RKO (cell line): ENCODE measurements around the gene RSBN1L.
"Not testable (repeated sequence)": the region's sequence is repeated elsewhere in the genome, so short reads cannot be mapped to it uniquely, and the experiment has no call there.

Experiments
- DNase-seq: peaks from one replicate; pipeline ENCODE4 v3.0.0-alpha.2; 2016; ENCODE audit warnings: low spot score

Gene RSBN1L

DNA sequence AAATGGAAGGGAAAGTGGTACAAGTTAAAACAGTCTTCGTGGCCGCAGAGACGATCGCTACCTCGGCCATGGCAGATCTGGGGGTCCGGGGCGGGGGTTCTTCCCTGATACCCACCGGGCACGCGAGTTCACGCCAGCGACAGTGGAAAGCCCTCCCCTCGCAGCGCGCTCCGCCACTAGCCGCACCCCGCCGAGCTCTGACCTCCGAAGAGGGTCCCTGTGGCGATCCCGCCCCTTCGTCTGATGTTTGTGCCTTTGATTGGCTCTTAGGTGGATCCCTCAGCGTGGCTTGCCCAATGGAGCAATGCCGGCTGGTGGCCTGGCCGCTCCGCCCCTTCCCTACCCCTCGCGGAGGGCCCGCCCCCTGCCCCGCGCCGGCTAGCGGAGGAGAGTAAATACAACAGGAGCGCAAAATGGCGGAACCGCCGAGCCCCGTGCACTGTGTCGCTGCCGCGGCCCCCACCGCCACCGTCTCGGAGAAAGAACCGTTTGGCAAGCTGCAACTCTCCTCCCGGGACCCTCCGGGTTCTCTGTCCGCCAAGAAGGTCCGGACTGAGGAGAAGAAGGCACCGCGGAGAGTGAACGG is at the start of gene RSBN1L:
RSBN1L (plus strand) TSS at position 403 of the 586 bp plus-strand sequence; CDS start at position 414, 11 bp downstream.
- peak; percentile 98 for DNase-seq

DNA sequence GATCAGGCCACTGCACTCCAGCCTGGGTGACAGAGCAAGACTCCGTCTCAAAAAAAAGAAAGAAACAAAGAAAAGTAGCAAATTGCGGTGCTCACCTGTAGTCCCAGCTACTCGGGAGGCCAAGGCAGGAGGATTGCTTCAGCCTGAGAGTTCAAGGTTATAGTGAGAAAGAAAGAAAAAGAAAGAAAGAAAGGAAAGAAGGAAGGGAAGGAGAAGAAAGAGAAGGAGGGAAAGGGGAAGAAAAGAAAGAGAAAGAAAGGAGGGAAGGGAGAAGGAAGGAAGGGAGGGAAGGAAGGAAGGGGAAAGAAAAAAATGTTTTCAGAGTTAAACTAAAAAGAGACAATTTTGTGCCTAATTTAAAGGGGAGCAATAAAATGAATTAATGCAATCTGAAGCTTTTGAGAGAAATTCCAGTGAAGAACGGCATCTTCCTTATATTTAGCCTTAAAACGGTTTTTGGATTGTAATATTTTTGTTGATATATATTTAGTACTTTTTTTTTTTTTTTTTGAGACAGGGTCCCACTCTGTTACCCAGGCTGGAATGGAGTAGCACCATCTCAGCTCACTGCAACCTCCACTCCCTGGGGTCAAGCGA is 47.4 kb upstream of the RSBN1L start:
- no peak for DNase-seq

DNA sequence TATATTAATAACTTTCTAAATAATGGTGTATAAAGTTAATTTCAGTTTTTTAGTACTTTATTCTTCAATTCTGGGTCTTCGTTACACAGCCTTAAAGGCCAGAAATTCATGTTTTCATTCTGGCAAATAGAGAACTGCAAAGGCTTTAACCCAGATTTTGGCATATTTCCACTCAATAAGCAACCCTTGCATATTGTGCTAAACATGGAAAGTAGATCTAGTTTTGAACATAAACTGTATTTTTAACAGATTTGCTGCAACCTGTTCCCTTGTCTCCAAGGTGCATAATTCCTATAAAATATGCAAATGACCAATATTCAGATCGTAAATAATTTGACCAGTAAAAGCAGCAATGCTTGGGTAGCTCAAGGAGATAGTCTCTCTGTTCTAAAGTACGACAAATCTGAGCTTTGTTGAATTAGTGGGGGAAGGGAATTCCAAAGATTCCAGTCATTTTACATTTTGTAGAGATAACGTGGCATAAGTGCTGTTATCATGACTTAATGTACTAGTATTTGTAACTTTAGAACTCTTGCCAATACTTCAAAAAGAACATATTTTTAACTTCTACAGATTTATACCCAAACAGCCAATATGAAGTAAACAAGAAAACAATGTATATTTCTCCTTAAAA is 46.4 kb upstream of the RSBN1L start:
- DNase-seq, result no peak

GRCh38 chr7:77651575-77652162 is 44.6 kb upstream of the RSBN1L start:
- DNase-seq, result peak; percentile 60

DNA sequence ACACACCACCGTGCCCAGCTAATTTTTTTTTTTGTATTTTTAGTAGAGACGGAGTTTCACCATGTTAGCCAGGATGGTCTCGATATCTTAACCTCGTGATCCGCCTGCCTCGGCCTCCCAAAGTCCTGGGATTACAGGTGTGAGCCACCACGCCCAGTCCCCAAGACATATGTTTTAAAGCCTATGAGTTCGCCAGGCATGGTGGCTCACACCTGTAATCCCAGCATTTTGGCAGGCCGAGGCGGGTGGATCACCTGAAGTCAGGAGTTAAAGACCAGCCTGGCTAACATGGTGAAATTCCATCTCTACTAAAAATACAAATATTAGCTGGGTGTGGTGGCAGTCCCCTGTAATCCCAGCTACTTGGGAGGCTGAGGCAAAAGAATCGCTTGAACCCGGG is 43.4 kb upstream of the RSBN1L start:
- not testable (repeated sequence) for DNase-seq

DNA sequence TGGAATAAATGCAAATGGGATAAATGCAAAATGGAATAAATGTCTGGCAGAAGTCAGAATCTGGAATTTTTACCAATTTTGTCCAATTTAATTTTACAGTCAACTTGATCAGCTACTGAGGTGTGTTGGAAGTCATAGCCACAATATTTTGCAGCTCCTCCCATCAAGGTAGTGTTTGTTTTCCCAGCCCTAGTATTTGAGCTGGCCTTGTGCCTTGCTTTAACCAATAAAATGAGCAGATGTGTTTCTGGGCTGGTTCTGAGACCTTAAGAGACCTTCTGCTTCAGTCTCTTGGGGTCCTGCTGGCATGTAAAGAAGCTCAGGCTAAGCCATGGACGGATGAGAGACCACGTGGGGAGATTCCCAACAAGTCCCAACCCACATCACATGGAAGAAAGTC is 42.7 kb upstream of the RSBN1L start:
- no peak for DNase-seq

DNA sequence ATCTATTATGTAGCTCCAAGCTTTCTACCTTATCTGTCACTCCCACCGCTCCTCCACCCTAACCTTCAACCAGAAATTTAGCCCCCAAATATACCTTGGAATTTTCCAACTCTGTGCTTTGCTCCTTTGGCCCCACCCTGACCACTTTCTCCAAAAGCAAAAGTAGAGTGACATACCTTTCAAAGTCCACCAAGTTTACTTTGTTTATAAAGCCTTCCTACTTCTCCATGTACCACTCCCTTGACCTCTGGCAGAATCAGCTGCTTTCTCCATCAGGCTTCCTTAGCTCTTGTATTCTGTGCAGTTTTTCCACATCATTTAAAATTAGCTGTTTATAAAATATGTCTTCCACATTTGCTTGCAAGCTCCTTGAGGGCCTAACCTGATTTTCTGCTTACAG is 40.9 kb upstream of the RSBN1L start:
- no peak for DNase-seq

DNA sequence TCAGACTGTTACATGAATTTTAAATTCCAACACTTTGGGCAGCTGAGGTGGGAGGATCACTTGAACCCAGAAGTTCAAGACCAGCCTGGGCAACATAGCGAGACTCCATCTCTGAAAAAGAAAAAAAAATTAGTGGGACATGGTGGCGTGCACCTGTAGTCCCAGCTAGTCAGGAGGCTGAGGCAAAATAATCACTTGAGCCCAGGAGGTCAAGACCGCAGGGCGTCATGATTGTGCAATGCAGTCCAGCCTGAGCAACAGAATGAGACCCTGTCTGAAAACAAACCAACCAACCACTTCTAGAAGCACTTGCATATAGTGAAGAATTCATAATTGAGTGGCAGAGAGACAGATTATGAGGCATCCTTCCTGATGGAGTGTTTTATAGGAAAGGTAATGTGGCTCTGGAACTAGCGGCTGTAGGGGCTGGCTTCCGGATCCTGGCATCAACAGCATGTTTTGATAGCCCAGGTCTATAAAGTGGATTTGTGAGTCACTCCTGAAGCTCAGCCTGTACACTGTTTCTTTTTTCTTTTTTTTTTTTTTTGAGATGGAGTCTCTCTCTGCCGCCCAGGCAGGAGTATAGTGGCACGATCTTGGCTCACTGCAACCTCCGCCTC is 40.3 kb upstream of the RSBN1L start:
- no peak for DNase-seq

DNA sequence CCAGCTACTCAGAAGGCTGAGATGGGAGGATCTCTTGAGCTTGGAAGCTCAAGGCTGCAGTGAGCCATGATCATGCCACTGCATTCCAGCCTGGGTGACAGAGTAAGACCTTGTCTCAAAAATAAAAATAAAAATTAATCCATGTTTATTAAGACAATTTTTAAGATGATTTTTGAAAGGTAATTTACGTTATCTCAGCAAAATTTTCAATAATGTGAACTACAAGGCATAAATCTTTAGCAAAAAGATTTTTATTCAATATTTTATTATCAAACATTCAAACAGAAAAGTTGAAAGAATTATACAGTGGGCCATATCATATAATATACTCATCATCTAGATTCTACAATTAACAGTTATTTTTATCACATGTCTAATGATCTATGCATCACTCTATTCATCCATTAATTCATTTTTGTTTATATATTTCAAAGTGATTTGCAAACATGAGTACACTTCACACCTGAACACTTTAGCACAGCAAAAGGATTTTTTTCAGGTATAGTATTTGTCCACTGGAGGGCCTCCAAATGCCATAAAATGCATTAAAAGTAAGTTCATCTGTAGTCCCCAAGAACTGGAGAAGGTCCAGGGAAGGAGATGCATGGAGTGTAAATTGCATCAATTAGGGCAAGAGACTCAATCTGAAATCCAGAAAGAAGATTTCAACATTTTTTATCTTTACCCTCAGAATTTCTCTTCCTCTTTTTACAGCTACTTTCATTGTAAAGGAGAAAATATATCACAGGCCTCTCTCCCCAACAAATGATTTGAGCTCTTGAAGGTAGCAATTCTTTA is 38.6 kb upstream of the RSBN1L start:
- peak; percentile 73 for DNase-seq

- DNase-seq, result no peak
Observed at GRCh38 chr7:77658928-77659327, 37.3 kb upstream of the RSBN1L start.

GRCh38 chr7:77661816-77662215 is 34.4 kb upstream of the RSBN1L start:
- no peak for DNase-seq

DNA sequence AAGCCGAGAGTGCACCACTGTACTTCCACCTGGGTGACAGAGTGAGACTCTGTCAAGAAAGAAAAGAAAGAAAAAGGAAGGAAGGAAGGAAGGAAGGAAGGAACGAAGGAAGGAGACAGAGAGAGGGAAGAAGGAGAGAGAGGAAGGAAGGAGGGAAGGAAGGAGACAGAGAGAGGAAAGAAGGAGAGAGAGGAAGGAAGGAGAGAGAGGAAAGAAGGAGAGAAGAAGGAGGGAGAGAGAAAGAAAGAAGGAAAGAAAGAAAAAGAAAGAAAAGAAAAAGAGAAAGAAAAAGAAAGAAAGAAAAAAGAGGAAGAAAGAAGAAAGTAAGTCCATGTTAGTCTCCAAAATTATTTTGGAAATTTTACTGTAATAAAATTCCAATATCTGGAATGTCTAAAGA is 33.4 kb upstream of the RSBN1L start:
- no peak for DNase-seq

GRCh38 chr7:77664715-77665114 is 31.5 kb upstream of the RSBN1L start:
- no peak for DNase-seq

DNA sequence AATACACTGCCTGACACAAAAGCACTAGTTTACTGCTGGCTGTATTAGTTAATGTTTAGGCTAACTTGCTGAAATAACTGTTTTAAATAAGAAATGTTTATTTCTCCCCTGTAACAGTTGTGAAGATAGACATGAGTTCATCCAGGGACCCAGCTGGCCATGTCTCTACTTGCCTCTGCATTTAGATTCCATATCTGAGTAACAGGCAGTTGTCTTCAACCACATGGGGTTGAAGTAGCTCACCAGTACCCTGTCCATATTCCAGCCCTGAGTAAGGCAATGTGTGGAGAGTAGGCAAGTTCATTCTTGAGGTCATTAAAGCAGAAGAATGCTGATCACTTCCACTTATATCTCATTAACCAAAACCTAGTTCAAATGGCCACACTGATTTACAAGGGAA is 31.1 kb upstream of the RSBN1L start:
- no peak for DNase-seq

GRCh38 chr7:77667459-77668086 is 28.7 kb upstream of the RSBN1L start:
- no peak for DNase-seq

- DNase-seq, result peak; percentile 39
Observed at GRCh38 chr7:77674878-77675277, 21.4 kb upstream of the RSBN1L start.

GRCh38 chr7:77679608-77680007 is 16.7 kb upstream of the RSBN1L start:
- DNase-seq, result no peak

- no peak for DNase-seq
Observed at GRCh38 chr7:77680266-77680665, 16.0 kb upstream of the RSBN1L start.

GRCh38 chr7:77684030-77684429 is 12.2 kb upstream of the RSBN1L start:
- DNase-seq, result no peak

- DNase-seq, result no peak
Observed at GRCh38 chr7:77685233-77685632, 11.0 kb upstream of the RSBN1L start.

GRCh38 chr7:77687100-77687746 is 9.0 kb upstream of the RSBN1L start:
- DNase-seq, result no peak
